T1000 (cell line): Measurements from ENCODE around the gene EFEMP1.
"Not testable (repeated sequence)": the region's sequence is repeated elsewhere in the genome, so short reads cannot be mapped to it uniquely, and the experiment has no call there.

ENCODE experiments used
- DNase-seq: peaks from one replicate; lab custom pipeline; 2025; ENCODE audit warnings: mixed read lengths; lab: John Stamatoyannopoulos, UW

EFEMP1 gene

DNA sequence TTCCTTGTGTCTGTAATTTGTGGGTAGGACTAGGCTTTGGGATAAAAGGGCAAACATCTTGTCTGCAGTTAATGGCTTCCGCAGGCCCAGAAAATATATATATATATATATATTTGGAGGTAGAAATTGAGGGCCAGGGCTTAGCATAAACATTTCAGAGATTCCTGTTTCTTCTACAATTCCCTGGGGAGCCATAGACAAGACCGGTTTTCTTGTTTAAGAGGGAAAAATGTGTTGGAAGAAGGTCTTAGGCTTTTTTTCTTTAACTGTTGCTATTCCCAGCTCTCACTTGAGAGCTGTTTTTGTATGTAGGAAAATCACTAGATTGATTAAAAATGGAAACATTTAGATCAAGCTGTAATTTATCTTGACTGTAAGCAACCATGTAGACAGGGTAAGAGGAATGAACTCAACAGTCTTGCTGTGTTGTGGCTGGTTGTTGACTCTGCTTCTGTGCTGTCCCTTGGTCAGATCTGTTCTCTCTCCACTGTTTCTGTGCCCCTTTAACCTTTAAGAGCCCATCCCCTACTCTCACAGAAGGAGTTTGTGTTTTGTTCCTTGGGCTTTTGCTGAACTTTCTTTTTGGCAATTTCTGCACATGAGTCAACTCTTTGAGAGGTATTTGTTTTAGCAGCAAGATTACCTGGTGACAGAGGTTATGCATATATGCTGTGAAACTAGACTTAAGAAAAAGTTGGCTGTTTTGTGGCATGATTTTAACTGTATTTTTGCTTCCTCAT lies 58.3 kb downstream of the EFEMP1 start:
- DNase-seq, result no peak

DNA sequence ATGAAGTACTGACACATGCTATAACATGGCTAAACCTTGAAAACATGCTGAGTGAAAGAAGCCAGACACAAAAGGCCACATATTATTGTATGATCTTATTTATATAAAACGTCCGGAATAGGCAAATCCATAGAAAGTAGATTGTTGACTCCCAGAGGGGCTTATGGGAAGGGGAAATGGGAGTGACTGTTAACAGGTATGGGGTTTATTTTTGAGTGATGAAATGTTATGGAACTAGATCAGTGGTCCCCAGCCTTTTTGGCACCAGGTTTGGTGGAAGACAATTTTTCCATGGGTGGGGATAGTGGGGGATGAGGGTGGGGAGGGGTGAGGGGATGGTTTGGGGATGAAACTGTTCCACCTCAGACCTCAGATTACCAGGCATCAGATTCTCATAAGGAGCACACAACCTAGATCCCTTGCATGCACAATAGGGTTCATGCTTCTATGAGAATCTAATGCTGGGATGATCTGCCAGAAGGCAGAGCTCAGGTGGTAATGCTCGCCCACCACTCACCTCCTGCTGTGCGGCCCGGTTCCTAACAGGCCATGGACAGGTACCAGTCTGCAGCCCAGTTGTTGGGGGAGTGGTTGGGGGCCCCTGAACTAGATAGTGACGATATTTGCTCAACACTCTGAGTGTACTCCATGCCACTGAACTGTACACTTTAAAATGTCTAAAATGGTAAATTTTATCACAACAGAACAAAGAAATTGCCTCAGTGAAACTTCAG lies 59.1 kb downstream of the EFEMP1 start:
- no peak for DNase-seq

DNA sequence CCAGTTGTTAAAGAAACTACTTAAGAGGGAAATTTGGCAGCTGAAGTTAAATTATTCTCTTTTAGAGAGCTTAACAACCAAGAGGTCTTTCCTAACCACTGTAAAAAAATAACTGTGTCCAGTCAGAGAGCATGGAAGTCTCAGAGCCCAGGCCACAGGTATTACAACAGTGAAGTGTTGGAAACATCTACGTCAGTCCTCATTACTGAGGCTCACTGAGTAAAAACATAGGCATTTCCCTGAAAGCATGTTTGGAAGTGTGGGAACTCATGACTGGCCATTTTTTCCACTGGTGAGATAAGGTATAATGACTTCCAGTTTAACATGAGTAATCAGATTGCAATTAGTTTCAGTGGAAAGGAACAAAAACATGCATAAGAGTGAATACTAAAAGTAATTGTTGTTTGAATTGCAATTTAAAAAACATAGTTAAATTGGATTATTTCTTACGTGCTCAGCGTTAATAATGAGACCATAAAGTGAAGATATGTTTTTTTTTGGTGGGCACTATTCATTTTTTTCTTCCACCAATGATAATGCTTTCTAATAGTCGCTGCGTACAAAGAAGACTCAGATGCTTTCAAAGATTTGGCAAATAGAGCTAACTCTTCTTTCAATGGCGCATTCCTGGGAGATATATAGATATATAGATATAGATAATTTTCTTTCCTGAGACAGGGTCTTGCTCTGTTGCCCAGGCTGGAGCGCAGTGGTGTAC lies 60.8 kb downstream of the EFEMP1 start:
- peak; percentile 68 for DNase-seq

DNA sequence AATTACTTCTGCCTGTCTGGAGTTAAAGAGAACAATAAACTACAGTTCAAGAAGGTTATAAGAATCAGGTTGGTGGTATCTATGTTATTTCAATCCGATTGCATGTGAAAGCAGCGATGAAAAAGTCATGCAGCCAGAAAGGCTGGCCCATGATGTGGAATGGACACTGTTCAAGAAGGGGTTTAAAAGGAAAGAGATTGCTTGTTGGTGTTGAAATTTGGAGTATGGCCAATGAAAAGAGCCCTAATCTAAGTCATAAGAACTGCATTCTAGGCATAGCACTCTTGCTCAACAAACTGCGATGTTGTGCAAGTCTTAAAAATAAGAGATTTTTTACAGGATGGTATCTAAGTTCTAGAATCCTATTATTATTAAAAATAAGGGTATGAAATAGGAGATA lies 61.3 kb downstream of the EFEMP1 start:
- DNase-seq, result no peak

DNA sequence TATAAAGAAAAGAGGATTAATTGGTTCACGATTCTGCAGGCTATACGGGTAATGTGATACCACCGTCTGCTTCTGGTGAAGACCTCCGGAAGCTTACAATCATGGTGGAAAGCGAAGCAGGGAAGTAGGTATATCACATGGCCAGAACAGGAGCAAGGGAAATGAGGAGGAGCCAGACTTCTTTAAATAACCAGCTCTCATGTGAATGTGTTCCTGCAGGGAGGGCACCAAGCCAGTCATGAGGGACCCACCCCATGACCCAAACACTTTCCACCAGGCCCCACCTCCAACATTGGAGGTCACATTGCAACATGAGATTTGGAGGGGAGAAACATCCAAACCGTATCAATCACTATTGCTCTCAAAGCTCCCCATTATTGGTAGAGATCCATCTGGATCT lies 61.8 kb downstream of the EFEMP1 start:
- DNase-seq, result no peak

DNA sequence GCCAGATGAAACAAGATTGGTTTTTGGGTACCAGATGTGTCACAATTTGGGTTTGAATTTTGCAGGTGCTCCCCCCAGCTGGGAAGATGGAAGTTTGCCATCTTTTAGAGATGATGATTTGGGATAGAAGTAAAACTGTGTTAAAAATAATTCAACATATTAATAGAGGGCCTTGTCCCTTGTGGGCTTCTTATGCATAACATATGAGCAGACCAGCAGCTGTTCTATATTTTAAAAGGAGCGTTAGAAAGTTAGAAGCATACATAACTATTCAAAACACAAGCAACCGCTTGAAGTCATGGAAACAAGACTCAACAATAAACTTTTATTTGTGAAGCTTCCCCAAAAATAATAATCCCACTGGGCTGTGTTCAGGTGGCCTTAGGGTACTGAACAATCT lies 62.8 kb downstream of the EFEMP1 start:
- no peak for DNase-seq

DNA sequence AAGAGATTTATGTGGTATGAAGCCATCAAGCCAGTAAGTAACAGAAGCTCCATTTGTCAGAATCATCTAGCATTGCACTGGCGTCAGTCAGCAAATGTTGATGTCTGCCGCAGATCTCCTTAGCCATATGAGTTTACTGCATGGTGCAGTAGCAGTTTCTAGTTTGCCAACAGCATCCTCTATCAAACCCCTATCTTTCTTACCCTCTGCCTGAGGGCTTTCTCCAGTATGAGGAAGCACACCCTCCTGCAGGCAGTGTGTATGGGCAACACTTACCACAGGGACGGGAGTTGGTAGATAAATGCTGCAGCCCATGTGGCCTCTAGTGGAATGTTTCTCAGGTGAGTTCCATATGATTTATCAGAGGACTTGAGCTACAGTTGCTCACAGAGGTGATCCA lies 63.7 kb downstream of the EFEMP1 start:
- DNase-seq, result no peak

DNA sequence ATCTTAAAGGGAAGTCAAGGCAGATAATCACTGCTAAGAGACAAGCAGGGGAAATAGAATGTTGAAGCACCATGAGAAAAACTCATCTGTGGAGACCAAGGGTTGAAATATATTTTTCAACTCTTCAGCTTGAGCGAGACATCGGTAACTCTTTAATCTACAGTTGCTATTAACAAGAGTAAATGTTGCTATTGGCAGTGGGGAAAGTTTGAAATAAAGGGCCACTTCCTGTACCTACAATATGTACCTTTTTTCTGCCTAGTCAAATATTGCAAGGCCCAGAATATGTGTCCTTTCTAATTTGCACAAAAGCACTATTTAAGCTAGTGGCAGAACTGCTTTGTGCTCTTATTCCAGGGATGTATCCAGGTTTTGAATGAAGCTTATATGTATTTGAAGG lies 65.8 kb downstream of the EFEMP1 start:
- DNase-seq, result no peak

DNA sequence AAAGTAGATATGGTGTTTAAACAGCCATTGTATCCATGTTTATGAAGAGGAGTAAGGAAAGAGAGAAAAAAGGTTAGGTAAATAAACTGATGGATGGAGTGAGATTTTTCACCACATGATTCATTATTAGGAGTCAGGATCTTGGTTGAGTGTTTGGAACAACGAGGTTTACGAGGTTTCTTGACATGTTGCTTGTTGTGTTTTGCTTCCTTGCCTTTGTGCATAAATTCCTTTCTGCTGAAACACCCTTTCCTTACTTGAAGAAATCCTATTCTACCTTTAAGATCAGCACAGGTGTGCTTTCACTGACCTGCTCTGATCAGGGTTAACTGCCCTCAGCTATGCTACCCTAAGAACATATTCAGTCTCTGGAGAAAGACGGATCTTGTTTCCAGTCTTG lies 66.6 kb downstream of the EFEMP1 start:
- DNase-seq, result no peak

DNA sequence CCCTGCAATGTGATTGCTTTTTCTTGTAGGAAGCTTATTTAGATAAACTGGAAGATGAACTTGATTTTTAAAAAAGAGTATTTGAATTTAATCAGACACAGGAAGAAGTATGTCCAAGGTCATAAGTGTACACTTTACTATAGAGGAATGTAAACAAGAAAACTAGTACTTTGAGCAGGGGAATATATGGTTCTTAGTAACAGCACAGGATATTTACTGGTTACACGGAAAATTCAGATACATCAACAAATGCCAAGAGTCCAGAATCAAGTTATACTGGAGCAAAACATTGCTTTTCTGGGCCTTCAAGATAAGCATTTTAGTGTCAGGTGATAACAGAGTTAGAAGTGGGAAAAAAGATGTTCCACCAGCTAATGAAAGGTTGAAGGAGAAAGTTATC lies 75.5 kb downstream of the EFEMP1 start:
- no peak for DNase-seq

DNA sequence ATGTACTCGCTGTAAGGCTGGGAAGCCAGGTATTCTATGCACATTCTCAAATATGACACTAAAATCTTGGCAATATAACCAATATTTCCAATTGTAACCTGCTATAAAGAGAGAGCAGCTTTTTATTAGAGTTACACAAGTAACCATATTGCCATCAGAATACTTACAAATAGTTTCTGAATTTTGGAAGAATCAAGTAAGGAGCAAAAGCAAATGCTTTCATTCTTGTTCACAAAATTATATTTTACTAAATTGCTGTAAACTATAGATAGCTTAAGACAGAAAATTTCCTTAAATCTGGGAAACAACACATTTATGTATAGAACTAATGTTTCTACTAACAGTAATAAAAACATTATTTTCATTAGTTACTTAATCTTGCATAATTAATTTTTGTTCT lies 77.2 kb downstream of the EFEMP1 start:
- no peak for DNase-seq

DNA sequence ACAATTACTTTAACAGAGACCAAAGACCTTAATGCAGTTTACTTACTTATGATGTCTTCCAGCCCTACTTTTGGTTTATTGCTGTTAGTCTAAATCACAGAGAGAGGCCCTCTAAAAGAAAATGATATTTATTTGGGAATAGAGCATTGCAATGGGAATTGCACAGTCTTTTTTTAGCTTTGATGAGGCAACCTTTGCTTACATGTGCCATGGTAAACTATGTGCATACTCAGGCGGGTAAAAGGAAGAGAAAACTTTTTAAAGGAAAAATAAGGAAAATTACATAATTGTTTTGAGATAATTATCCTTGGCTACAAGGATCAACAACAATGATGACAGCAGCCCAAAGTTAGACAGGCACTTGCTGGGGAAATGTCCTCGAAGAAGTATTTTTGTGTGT lies 78.6 kb downstream of the EFEMP1 start:
- no peak for DNase-seq

DNA sequence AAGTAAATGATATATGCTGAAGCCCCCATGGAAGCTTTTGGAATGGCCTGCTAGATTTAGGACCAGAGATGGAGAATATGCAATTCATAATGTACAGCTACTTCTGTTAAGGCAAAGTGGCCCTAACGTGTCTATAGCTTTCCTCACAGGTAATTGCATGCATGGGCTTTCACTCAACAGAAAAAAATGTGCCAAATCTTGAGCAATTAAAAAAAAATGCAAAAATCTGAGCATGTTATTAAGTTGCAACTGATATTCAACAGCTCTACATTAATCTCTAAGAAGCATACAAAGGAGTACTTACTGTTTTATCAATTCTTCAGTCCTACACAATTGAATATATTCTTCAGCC lies 79.6 kb downstream of the EFEMP1 start:
- no peak for DNase-seq

DNA sequence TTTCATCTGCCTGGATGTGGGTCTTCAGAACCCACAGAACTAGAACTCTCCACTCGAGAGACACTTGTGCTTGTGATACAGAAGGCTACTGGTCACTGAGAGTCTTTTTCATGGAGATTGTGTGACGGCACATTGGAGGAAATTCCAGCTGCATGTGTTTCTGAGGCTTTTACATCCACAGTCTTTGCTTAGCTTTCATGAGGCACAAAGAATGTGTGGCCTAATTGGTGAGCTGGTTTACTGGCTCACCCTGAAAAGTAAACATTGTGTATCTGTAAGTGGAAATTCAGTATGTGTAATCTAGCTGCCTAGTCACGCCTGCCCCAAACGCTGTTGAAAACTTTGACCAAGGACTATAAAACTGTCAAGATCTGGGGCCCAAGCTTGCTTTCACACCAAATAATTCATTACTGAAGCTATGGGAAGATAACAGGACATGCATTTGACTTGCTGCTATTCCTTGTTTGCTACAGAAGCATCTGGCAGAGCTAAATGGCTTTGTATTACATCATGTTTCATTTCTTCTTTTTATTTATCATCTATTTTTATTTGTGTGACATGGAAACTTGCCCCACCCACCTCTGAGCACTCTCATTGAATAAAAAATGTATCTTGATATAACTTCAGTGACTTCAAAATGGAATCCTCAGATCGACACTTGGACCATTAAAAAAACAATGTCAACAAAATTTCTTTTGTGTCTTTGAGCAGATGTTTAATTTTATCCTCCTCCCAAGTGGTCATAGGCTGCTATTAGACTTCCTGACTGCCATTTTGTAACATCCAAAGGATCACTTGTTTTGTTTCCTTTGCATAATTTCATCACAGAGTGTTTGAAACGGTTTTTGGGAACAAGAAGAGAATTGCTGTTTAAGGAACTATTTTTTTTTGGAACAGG lies 80.2 kb downstream of the EFEMP1 start:
- peak; percentile 26 for DNase-seq

DNA sequence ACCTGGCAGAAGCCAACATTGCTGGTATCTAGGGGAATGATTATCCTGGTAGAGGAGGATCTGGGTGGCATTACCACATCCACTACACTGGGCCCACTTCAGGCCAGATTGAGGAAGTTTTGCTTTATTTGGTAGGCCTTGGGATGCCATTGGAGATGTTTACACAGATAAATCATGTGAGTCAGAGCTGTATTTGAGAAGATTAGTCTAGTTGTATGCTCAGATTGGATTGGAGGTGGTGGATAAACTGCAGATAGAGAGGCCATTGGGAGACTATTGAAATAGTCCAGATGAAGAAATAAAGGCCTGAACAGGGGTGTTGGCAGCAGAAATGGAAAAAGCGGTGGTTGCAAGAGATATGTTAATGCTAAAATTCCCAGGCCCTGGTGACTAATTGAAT lies 81.5 kb downstream of the EFEMP1 start:
- no peak for DNase-seq

DNA sequence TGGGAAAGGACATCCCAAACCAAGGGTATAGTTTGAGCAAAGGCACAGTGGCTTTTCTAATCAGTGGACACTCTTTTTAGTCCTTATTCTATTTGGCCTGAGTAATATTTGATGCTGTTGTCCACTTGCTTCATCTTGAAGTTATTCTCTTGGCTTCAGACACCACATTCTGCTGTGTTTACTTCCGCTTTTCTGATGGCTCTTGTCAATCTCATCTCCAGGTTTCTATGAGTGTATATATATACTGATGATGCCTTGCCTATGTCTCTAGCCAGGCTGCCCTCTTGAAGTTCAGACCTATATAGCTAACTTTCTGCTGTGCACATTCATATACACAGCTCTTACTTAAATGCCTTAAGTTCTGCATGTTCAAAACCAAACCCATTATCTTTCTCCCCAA lies 83.1 kb downstream of the EFEMP1 start:
- no peak for DNase-seq

DNA sequence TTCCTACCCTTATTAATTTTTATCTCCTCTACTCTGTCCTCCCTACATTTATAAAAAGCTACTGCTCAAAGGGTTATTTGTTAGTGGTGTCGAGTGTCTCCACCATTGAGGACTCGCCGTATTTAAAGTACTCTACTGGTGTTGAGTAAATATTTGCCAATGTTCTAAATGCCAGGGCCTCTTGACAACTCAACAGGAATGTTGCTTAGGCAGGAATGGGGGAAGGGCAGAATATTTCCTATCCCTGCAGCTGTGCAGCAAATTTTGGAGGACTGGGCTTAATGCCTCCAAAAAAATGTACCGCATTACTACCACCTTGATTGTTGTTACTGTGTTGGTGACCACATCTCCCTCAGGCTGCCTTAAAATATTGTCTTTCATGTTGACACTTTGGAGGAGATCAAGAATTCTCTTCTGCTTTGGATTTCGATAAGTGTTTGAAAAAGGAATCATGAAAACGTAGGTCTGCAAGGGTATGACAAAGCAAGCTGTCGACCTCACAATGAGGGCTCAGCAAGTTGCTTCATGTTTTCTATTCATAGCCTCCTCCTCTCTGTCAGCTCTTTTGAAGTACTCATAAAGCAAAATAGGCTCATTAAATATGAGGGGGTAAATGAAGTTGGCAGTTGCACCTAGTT lies 84.3 kb downstream of the EFEMP1 start:
- no peak for DNase-seq

DNA sequence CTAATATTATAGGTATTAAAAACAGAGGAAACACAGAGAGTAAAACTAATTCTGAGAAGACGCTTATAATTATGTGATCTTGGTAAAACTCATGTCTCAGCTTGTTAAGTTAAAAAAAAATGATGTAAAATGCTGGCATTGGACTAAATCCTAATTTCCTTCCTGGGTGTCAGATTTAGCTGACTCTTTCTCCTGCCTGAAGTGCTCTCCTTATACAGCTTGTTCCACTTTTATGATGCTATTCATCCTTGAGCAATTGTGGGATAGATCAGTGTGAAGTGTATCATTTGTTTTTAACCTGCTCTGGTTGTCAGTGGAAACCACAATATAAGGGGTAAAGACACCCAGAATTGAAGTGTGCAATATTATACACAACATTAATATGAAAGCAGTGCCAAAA lies 84.9 kb downstream of the EFEMP1 start:
- no peak for DNase-seq

DNA sequence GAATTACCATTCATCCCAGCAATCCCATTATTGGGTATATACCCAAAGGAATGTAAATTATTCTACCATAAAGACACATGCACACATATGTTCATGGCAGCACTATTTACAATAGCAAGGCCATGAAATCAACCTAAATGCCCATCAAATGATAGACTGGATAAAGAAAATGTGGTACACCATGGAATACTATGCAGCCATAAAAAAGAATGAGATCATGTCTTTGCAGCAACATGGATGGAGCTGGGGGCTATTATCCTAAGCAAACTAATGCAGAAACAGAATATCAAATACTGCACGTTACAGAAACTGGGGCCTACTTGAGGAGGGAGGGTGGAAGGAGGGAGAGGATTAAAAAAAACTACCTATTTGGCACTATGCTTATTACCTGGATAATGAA lies 85.5 kb downstream of the EFEMP1 start:
- not testable (repeated sequence) for DNase-seq

DNA sequence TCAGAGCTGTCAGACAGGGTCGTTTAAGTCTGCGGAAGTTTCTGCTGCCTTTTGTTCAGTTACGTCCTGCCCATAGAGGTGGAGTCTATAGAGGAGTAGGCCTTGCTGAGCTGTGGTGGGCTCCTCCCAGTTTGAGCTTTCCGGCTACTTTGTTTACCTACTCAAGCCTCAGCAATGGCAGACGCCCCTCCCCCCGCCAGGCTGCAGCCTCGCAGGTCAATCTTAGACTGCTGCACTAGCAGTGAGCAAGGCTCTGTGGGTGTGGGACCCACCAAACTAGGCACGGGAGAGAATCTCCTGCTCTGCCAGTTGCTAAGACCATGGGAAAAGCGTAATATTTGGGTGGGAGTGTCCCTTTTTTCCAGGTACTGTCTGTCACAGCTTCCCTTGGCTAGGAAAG lies 86.5 kb downstream of the EFEMP1 start:
- no peak for DNase-seq

DNA sequence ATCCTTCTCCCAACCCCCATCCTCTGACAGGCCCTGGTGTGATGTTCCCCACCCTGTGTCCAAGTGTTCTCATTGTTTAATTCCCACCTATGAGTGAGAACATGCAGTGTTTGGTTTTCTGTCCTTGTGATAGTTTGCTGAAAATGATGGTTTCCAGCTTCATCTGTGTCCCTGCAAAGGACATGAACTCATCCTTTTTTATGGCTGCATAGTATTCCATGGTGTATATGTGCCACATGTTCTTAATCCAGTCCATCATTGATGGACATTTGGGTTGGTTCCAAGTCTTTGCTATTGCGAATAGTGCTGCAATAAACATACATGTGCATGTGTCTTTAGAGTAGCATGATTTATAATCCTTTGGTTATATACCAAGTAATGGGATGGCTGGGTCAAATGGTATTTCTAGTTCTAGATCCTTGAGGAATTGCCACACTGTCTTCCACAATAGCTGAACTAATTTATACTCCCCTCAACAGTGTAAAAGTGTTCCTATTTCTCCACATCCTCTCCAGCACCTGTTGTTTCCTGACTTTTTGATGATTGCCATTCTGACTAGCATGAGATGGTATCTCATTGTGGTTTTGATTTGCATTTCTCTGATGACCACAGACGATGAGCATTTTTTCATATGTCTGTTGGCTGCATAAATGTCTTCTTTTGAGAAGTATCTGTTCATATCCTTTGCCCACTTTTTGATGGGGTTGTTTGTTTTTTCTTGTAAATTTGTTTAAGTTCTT lies 91.7 kb downstream of the EFEMP1 start:
- DNase-seq, result not testable (repeated sequence)
